Gastroesophageal sphincter (tissue), 4 donors: ENCODE data around the gene ARNT2. TPM values are rescaled to one million over a fixed set of nuclear protein-coding genes. Genes with fewer than 3 reads are reported as not detected.

ENCODE experiments used
- ATAC-seq: fragments of 150-250 bp; one replicate; pipeline ENCODE4 v1.9.1; 2016; ENCODE audit warnings: mild to moderate bottlenecking, moderate library complexity
- H3K27ac ChIP-seq, 4 donors: fragments of 200-600 bp; sonication (generic) in 3 of 4; 1 replicate in 3 of 4; 2 replicates in 1 of 4; pipeline ENCODE4 v1.5.1; 2016 to 2019
- H3K27me3 ChIP-seq: fragments of 200-600 bp; sonication (generic); one replicate; pipeline ENCODE4 v1.5.1; 2019
- H3K36me3 ChIP-seq, 2 donors: fragments of 200-600 bp; sonication (generic); one replicate each; pipeline ENCODE4 v1.5.1; 2019; ENCODE audit warnings: control low read depth in 1 of 2
- H3K4me1 ChIP-seq, 3 donors: fragments of 200-600 bp; sonication (generic); 1 replicate in 2 of 3; 2 replicates in 1 of 3; pipeline ENCODE4 v1.5.1; 2016 to 2019; ENCODE audit warnings: control low read depth in 2 of 3
- H3K4me3 ChIP-seq, 2 donors: fragments of 200-600 bp; sonication (generic); one replicate each; pipeline ENCODE4 v1.5.1; 2019; ENCODE audit warnings: mild to moderate bottlenecking in 1 of 2, moderate library complexity in 1 of 2
- H3K9me3 ChIP-seq, 3 donors: fragments of 200-600 bp; sonication (generic); one replicate each; pipeline ENCODE4 v1.5.1; 2017 to 2019; ENCODE audit warnings: control low read depth in 2 of 3
- CTCF ChIP-seq, 4 experiments: fragments of 200-600 bp in 2 of 4; fragments of 450-650 bp in 2 of 4; sonication (generic) in 1 of 4; IDR thresholded peaks; one replicate each; pipeline ENCODE4 v1.5.1; 2017 to 2019; ENCODE audit warnings: antibody characterized with exemption in 4 of 4, mild to moderate bottlenecking in 2 of 4, moderate library complexity in 2 of 4
- EP300 ChIP-seq: sonication (generic); formaldehyde crosslinking; IDR thresholded peaks from one replicate; pipeline ENCODE4 v1.6.1; 2017; ENCODE audit warnings: antibody characterized with exemption, mild to moderate bottlenecking
- POLR2A ChIP-seq, 2 donors: fragments of 450-650 bp; IDR thresholded peaks; one replicate each; pipeline ENCODE4 v1.6.1; 2017; ENCODE audit warnings: antibody characterized with exemption in 2 of 2, mild to moderate bottlenecking in 2 of 2, moderate library complexity in 1 of 2
- POLR2AphosphoS5 ChIP-seq: sonication (generic); formaldehyde crosslinking; IDR thresholded peaks from one replicate; pipeline ENCODE4 v1.6.1; 2017; ENCODE audit warnings: antibody characterized with exemption
- WGBS, 2 donors: methylation state at CpG; one replicate each; pipeline ENCODE4 v1.1.5; 2018; ENCODE audit warnings: low coverage in 1 of 2; 5-methylcytosine and 5-hydroxymethylcytosine counted together
- total RNA-seq, 4 donors: library from RNA; depleted of rRNA; stranded (reverse); fragments of >200 nt; gene quantifications; one replicate each; pipeline ENCODE4 v1.1.0, GENCODE V29; 2016

Gene ARNT2
- total RNA-seq, 4 donors from 2014 or later, result 6.7 to 11.6 (median 9.4) TPM

DNA sequence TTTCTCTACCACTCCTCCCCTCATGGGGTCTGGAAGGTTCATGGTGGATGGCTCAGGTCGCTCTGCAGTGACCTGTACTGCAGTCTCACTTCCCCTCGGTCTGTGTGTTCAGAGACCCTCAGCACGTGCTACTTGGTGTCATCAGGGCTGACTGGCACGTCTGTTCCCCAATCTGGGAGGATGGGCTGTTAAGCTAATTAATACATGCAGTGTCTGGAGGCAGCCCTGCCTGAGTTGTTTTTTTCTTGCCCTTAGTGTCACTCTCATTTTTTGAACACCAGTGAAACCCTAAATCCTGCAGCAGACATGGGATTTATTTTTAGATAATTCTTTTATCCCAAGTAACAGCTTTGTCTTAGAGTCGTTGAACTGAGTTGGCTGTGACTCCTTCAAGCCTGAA lies 64.6 kb downstream of the ARNT2 start:
- WGBS, 2 donors, result 58 to 62% methylated on average over 3 of the region's 5 CpGs
- TF ChIP-seq POLR2A (IDR thresholded peaks at IDR 0.05) (no peak), CTCF (IDR thresholded peaks at IDR 0.05) (no peak), POLR2AphosphoS5 (no peak), EP300 (no peak)
- Histone ChIP-seq H3K27ac (no peak overlapping the region), H3K4me3 (no peak overlapping the region), H3K9me3 (no peaks in the 10 kb centered on the region), H3K27me3 (no peaks in the 10 kb centered on the region), H3K36me3 (peaks cover 0 to 17% of the 10 kb centered on the region in 2 donors), H3K4me1 (no peaks in the 10 kb centered on the region)
- no peak for ATAC-seq

DNA sequence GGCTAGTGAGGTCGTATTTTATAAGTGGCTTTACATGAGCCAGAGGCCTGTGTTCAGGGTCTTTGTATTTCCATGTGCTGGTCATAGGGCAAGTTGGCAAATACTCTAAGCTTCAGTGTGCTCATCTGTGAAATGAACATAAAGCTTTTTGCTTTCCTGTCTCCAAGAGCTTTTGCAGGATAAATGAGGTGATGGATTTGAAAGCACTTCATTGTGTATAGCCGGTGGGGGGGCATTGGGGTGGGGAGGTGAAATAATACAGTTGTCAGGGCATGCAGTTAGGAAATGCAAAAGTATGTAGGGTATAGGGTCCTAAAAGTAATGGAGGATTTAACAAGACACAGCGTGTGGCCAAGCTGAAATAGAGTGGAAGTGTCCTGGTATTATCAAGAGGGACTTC lies 67.7 kb downstream of the ARNT2 start:
- Histone ChIP-seq H3K9me3 (peaks cover 0 to 14% (median 0%) of the 10 kb centered on the region in 3 donors), H3K27ac (no peak overlapping the region), H3K4me1 (no peaks in the 10 kb centered on the region), H3K27me3 (no peaks in the 10 kb centered on the region), H3K36me3 (peaks cover 0 to 35% of the 10 kb centered on the region in 2 donors), H3K4me3 (no peak overlapping the region)
- TF ChIP-seq POLR2AphosphoS5 (no peak), EP300 (no peak), CTCF (IDR thresholded peaks at IDR 0.05) (no peak)
- 88 to 91% methylated on average over 1 to 3 of the region's 3 CpGs for WGBS, 2 donors
- ATAC-seq, result no peak

GRCh38 chr15:80473286-80474223 lies 69.4 kb downstream of the ARNT2 start:
- Histone ChIP-seq H3K9me3 (peaks cover 0 to 16% (median 0%) of the 10 kb centered on the region in 3 donors), H3K4me3 (no peak overlapping the region), H3K36me3 (peaks cover 0 to 38% of the 10 kb centered on the region in 2 donors), H3K27ac (no peak overlapping the region), H3K4me1 (peaks cover 0 to 2% (median 0%) of the 10 kb centered on the region in 3 donors), H3K27me3 (no peaks in the 10 kb centered on the region)
- no peak for TF ChIP-seq EP300
- TF ChIP-seq POLR2AphosphoS5, result no peak
- TF ChIP-seq POLR2A (IDR thresholded peaks at IDR 0.05), result no peak
- TF ChIP-seq CTCF (IDR thresholded peaks at IDR 0.05), result no peak
- ATAC-seq, result no peak
- WGBS, 2 donors, result 68 to 69% methylated on average over 3 to 7 of the region's 8 CpGs

GRCh38 chr15:80474224-80475215 lies 70.3 kb downstream of the ARNT2 start:
- Histone ChIP-seq H3K36me3 (peaks cover 0 to 38% of the 10 kb centered on the region in 2 donors), H3K4me1 (peaks cover 0 to 12% (median 0%) of the 10 kb centered on the region in 3 donors), H3K27ac (no peak overlapping the region), H3K9me3 (peaks cover 0 to 16% (median 0%) of the 10 kb centered on the region in 3 donors), H3K4me3 (no peak overlapping the region), H3K27me3 (no peaks in the 10 kb centered on the region)
- ATAC-seq, result no peak
- WGBS, 2 donors, result 66 to 67% methylated on average over 7 to 9 of the region's 9 CpGs
- TF ChIP-seq POLR2A (IDR thresholded peaks at IDR 0.05) (no peak), POLR2AphosphoS5 (no peak), CTCF (IDR thresholded peaks at IDR 0.05) (no peak), EP300 (no peak)
